HepG2 (cell line): ENCODE measurements around the gene GABRB1. TPM values are rescaled to one million over a fixed set of nuclear protein-coding genes. Genes with fewer than 3 reads are reported as not detected.

Experiments used
- ATAC-seq: fragments of 200-7000 bp; cut with Tn5 transposase; 3 replicates; pipeline ENCODE4 v1.9.1; 2020; ENCODE audit warnings: mild to moderate bottlenecking, moderate library complexity
- BruUV-seq: library from RNA; stranded (reverse); fragments of 400-500 nt; replicated peaks from 2 replicates; lab custom pipeline; 2021; lab: Mats Ljungman, UMichigan
- CTCF ChIA-PET: fragments of 300-600 bp; formaldehyde crosslinking; extraction: SDS; loops from one replicate; lab custom pipeline; 2021; ENCODE audit warnings: low total read pairs, inconsistent platforms, low intra/inter-chr PET ratio; lab: Yijun Ruan, JAX
- POLR2A ChIA-PET: fragments of 350-600 bp; sonication (Branson Sonifier 250); formaldehyde crosslinking; loops from one replicate; lab custom pipeline; 2020; ENCODE audit warnings: antibody characterized with exemption, inconsistent platforms; lab: Yijun Ruan, JAX
- DNase-seq: peaks from one replicate; pipeline ENCODE4 v3.0.0-alpha.2; 2015; ENCODE audit warnings: low spot score
- FAIRE-seq: peaks from 3 replicates; lab custom pipeline; 2011; peaks lifted over from hg19 to GRCh38; lab: Jason Lieb, UNC
- H2AFZ ChIP-seq: one replicate; pipeline ENCODE4 v1.6.1; 2011; ENCODE audit warnings: low read length, inconsistent platforms
- H3K27ac ChIP-seq: fragments of 300-600 bp; 3 replicates; pipeline ENCODE4 v1.8.0; 2011; ENCODE audit warnings: mixed run types, mild to moderate bottlenecking, mixed read lengths, low read length, inconsistent platforms; ENCODE audit not compliant: insufficient read depth; ENCODE audit errors: extremely low read length
- H3K27me3 ChIP-seq, 2 experiments: fragments of 200-600 bp in 1 of 2; 2 replicates in 1 of 2; 3 replicates in 1 of 2; pipeline versions ENCODE4 v1.6.0 to v1.8.0; 2011; ENCODE audit warnings: low read length in 2 of 2, mild to moderate bottlenecking in 2 of 2, moderate library complexity in 2 of 2, inconsistent platforms in 1 of 2; ENCODE audit not compliant: insufficient read depth in 2 of 2, control insufficient read depth in 1 of 2
- H3K36me3 ChIP-seq, 2 experiments: fragments of 200-600 bp in 1 of 2; replicated peaks in 1 of 2; 2 replicates in 1 of 2; 3 replicates in 1 of 2; pipeline versions ENCODE4 v1.5.1 to v1.8.0; 2011; ENCODE audit warnings: low read length in 2 of 2, inconsistent platforms in 1 of 2; ENCODE audit not compliant: insufficient read depth in 2 of 2, control insufficient read depth in 1 of 2
- H3K4me1 ChIP-seq: 2 replicates; pipeline ENCODE4 v1.5.1; 2012; ENCODE audit warnings: low read length, inconsistent platforms; ENCODE audit not compliant: insufficient read depth
- H3K4me2 ChIP-seq: 2 replicates; pipeline ENCODE4 v1.6.0; 2011; ENCODE audit warnings: low read depth, low read length, inconsistent platforms
- H3K4me3 ChIP-seq, 3 experiments: fragments of 200-600 bp in 1 of 3; sonication (generic), shearing (Covaris generic) in 1 of 3; replicated peaks in 1 of 3; 2 replicates each; pipeline ENCODE4 v1.5.1; 2011 to 2016; ENCODE audit warnings: low read length in 3 of 3, inconsistent platforms in 2 of 3, low read depth in 2 of 3, mild to moderate bottlenecking in 2 of 3, control low read depth in 1 of 3, mixed read lengths in 1 of 3; ENCODE audit not compliant: insufficient read depth in 1 of 3
- H3K79me2 ChIP-seq: one replicate; pipeline ENCODE4 v1.6.1; 2011; ENCODE audit warnings: low read length, inconsistent platforms; ENCODE audit not compliant: insufficient read depth
- H3K9ac ChIP-seq: 2 replicates; pipeline ENCODE4 v1.6.0; 2011; ENCODE audit warnings: mild to moderate bottlenecking, low read depth, low read length, inconsistent platforms; ENCODE audit not compliant: insufficient read depth
- H3K9me3 ChIP-seq: 2 replicates; pipeline ENCODE4 v1.5.1; 2012; ENCODE audit warnings: mild to moderate bottlenecking, low read length
- H4K20me1 ChIP-seq: 2 replicates; pipeline ENCODE4 v1.6.0; 2011; ENCODE audit warnings: inconsistent platforms, mild to moderate bottlenecking, low read length, moderate library complexity; ENCODE audit not compliant: insufficient read depth
- EHMT2 ChIP-seq: fragments of 200-600 bp; sonication (generic); IDR thresholded peaks from 2 replicates; pipeline ENCODE4 v1.7.0; 2017; ENCODE audit warnings: antibody characterized with exemption, low read depth, low read length, borderline replicate concordance
- FOXO1 ChIP-seq: sonication (generic); formaldehyde crosslinking; IDR thresholded peaks from 2 replicates; pipeline ENCODE4 v1.4.0; 2020; ENCODE audit warnings: missing genetic modification reagents
- FOXP1 ChIP-seq, 2 experiments: fragments of 450-650 bp in 1 of 2; IDR thresholded peaks; 2 replicates each; pipeline ENCODE4 v1.6.1; 2017 to 2018; ENCODE audit warnings: antibody characterized with exemption in 1 of 2
- HHEX ChIP-seq: IDR thresholded peaks from 2 replicates; pipeline ENCODE4 v1.6.1; 2016; ENCODE audit warnings: control low read depth
- MBNL3 ChIP-seq: fragments of 250-450 bp; sonication (Bioruptor Pico); conservative IDR thresholded peaks from 2 replicates; pipeline ENCODE4 v1.8.0; 2022; ENCODE audit warnings: mild to moderate bottlenecking, inconsistent platforms
- NR2F2 ChIP-seq: IDR thresholded peaks from 2 replicates; pipeline ENCODE4 v1.6.1; 2012; ENCODE audit warnings: low read depth, inconsistent platforms, borderline replicate concordance
- RAD21 ChIP-seq: fragments of 450-650 bp; formaldehyde crosslinking; IDR thresholded peaks from 2 replicates; pipeline ENCODE4 v1.5.0; 2020; ENCODE audit warnings: mild to moderate bottlenecking
- STAT5B ChIP-seq: sonication (generic); formaldehyde crosslinking; IDR thresholded peaks from 2 replicates; pipeline ENCODE4 v1.4.0; 2020; ENCODE audit warnings: missing genetic modification reagents
- TBX3 ChIP-seq: fragments of 450-650 bp; IDR thresholded peaks from 2 replicates; pipeline ENCODE4 v1.6.1; 2017; ENCODE audit warnings: antibody characterized with exemption, mild to moderate bottlenecking, inconsistent platforms, borderline replicate concordance
- ZFP1 ChIP-seq: IDR thresholded peaks from 2 replicates; pipeline ENCODE4 v1.6.1; 2016
- ZNF136 ChIP-seq: sonication (generic); formaldehyde crosslinking; IDR thresholded peaks from 2 replicates; pipeline ENCODE4 v1.8.1; 2022; ENCODE audit warnings: low read depth, mild to moderate bottlenecking, moderate library complexity, missing genetic modification reagents
- ZNF331 ChIP-seq: sonication (generic); formaldehyde crosslinking; IDR thresholded peaks from 2 replicates; pipeline ENCODE4 v1.4.0; 2020; ENCODE audit warnings: missing genetic modification reagents
- WGBS: methylation state at CpG from one replicate; pipeline ENCODE4 v1.1.6; 2017; ENCODE audit warnings: low lambda C conversion rate; 5-methylcytosine and 5-hydroxymethylcytosine counted together
- in situ Hi-C: cut with HindIII; loops from 2 replicates; pipeline ENCODE4 v1.10.0; 2017; ENCODE audit warnings: low pct_unique_long_range_greater_than_20kb; ENCODE audit not compliant: extremely low pct_ligation_motif_present
- intact Hi-C: fragments of 100-400 bp; cut with micrococcal nuclease; formaldehyde crosslinking; loops from one replicate; pipeline ENCODE4 v1.10.0; 2022; ENCODE audit not compliant: unreplicated experiment
- polyA plus RNA-seq, 8 experiments: library from polyadenylated mRNA; depleted of rRNA in 3 of 8; stranded (reverse) in 7 of 8; unstranded in 1 of 8; fragments of >200 nt; fragmentation: Illumina TruSeq in 4 of 8; extraction: Trizol in 4 of 8; gene quantifications; 2 replicates each; pipeline versions ENCODE4 v1.2.1 to v1.2.3, GENCODE V29; 2011 to 2016; ENCODE audit warnings: low read depth in 4 of 8, missing spikeins in 1 of 8, mixed read lengths in 1 of 8; ENCODE audit not compliant: insufficient read depth in 1 of 8
- total RNA-seq, 5 experiments: library from RNA; depleted of rRNA; stranded (reverse); fragments of >200 nt; fragmentation: Illumina TruSeq; extraction: Trizol; gene quantifications; 2 replicates each; pipeline ENCODE4 v1.2.3, GENCODE V29; 2016; ENCODE audit warnings: low read depth in 1 of 5
- TF ChIP-seq, protein P1 (sequence below): sonication (generic); formaldehyde crosslinking; IDR thresholded peaks from 2 replicates; pipeline ENCODE4 v1.4.0; 2020; ENCODE audit warnings: missing genetic modification reagents, borderline replicate concordance
- TF ChIP-seq, protein P2 (sequence below): sonication (generic); formaldehyde crosslinking; IDR thresholded peaks from 2 replicates; pipeline ENCODE4 v1.5.0; 2020; ENCODE audit warnings: mild to moderate bottlenecking, missing genetic modification reagents
- TF ChIP-seq, protein P3 (sequence below): sonication (generic); formaldehyde crosslinking; conservative IDR thresholded peaks from 2 replicates; pipeline ENCODE4 v1.5.0; 2020; ENCODE audit warnings: missing genetic modification reagents

GABRB1 gene
- total and polyA plus RNA-seq, 2 of the 13 experiments (the other 11 are each of a cell fraction or from before 2014, with no cell fraction given), result not detected

DNA sequence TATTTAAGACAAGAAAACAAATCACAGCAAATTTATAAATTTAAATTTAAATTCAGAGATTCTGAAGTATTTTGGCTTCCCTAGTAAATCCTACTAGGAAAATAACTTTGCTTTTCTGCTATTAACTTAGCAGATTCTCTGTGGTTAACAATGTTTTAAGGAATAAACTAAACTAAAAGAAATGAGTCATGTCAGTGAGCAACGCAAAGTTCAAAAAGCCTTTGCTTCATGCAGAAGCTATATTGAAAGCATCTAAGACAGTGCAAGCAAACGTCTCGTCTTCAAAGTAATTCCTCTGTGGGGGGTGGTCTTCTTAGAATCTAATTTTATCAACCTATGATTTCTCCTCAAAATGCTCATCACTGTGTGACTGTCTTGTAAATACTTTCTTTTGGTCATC, 30.1 kb downstream of the GABRB1 start (continued):
- TF ChIP-seq, protein P1, sequence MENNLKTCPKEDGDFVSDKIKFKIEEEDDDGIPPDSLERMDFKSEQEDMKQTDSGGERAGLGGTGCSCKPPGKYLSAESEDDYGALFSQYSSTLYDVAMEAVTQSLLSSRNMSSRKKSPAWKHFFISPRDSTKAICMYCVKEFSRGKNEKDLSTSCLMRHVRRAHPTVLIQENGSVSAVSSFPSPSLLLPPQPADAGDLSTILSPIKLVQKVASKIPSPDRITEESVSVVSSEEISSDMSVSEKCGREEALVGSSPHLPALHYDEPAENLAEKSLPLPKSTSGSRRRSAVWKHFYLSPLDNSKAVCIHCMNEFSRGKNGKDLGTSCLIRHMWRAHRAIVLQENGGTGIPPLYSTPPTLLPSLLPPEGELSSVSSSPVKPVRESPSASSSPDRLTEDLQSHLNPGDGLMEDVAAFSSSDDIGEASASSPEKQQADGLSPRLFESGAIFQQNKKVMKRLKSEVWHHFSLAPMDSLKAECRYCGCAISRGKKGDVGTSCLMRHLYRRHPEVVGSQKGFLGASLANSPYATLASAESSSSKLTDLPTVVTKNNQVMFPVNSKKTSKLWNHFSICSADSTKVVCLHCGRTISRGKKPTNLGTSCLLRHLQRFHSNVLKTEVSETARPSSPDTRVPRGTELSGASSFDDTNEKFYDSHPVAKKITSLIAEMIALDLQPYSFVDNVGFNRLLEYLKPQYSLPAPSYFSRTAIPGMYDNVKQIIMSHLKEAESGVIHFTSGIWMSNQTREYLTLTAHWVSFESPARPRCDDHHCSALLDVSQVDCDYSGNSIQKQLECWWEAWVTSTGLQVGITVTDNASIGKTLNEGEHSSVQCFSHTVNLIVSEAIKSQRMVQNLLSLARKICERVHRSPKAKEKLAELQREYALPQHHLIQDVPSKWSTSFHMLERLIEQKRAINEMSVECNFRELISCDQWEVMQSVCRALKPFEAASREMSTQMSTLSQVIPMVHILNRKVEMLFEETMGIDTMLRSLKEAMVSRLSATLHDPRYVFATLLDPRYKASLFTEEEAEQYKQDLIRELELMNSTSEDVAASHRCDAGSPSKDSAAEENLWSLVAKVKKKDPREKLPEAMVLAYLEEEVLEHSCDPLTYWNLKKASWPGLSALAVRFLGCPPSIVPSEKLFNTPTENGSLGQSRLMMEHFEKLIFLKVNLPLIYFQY (CRISPR knock-in tag), result no peak

DNA sequence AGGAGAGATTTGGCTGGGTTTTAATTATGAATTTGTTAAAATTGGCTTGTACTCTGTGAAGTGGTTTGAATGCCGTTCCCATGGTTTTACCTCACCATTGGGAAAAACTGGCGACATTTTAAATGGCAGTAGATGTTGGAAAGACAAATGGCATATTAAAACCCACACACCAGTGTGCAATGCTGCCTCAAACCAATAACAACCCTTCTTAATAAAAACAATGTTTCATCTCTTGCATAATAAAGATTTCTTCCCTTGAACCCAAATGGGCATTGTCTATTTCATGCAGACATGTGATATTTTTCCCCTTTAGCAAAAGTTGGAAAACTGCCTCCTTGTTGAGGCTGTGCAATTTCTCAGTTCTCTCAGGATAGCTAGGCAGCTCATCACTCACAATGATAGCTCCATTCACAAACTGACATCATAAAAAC, 33.7 kb downstream of the GABRB1 start:
- FAIRE-seq (no peak), ATAC-seq (no peak), DNase-seq (no peak)
- CTCF ChIA-PET, result no interaction called here
- H4K20me1 ChIP-seq, result no peaks in the 10 kb centered on the region
- intact Hi-C loops, result no loop called here
- no peak overlapping the region for H2AFZ ChIP-seq
- H3K27me3 ChIP-seq, result no peaks in the 10 kb centered on the region
- POLR2A ChIA-PET, result no interaction called here
- in situ Hi-C loops, result no loop called here
- TF ChIP-seq FOXO1 (no peak), STAT5B (CRISPR knock-in tag) (no peak), EHMT2 (no peak), ZNF136 (CRISPR knock-in tag) (no peak), ZFP1 (no peak), RAD21 (CRISPR knock-in tag) (no peak), MBNL3 (no peak), FOXP1 (IDR thresholded peaks at IDR 0.05) (no peak), FOXP1 (CRISPR knock-in tag; IDR thresholded peaks at IDR 0.05) (no peak), ZNF331 (CRISPR knock-in tag) (no peak), NR2F2 (no peak), HHEX (CRISPR knock-in tag) (no peak), TBX3 (no peak)
- TF ChIP-seq, protein P2, sequence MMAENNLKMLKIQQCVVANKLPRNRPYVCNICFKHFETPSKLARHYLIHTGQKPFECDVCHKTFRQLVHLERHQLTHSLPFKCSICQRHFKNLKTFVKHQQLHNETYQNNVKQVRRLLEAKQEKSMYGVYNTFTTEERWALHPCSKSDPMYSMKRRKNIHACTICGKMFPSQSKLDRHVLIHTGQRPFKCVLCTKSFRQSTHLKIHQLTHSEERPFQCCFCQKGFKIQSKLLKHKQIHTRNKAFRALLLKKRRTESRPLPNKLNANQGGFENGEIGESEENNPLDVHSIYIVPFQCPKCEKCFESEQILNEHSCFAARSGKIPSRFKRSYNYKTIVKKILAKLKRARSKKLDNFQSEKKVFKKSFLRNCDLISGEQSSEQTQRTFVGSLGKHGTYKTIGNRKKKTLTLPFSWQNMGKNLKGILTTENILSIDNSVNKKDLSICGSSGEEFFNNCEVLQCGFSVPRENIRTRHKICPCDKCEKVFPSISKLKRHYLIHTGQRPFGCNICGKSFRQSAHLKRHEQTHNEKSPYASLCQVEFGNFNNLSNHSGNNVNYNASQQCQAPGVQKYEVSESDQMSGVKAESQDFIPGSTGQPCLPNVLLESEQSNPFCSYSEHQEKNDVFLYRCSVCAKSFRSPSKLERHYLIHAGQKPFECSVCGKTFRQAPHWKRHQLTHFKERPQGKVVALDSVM (CRISPR knock-in tag), result no peak
- TF ChIP-seq, protein P3, sequence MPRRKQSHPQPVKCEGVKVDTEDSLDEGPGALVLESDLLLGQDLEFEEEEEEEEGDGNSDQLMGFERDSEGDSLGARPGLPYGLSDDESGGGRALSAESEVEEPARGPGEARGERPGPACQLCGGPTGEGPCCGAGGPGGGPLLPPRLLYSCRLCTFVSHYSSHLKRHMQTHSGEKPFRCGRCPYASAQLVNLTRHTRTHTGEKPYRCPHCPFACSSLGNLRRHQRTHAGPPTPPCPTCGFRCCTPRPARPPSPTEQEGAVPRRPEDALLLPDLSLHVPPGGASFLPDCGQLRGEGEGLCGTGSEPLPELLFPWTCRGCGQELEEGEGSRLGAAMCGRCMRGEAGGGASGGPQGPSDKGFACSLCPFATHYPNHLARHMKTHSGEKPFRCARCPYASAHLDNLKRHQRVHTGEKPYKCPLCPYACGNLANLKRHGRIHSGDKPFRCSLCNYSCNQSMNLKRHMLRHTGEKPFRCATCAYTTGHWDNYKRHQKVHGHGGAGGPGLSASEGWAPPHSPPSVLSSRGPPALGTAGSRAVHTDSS, result no peak
- no peak overlapping the region for H3K4me3 ChIP-seq
- WGBS, result 50% methylated on average over 2 of the region's 2 CpGs
- H3K4me2 ChIP-seq, result no peak overlapping the region
- no peaks in the 10 kb centered on the region for H3K9me3 ChIP-seq
- no peak overlapping the region for H3K27ac ChIP-seq
- H3K4me1 ChIP-seq, result no peaks in the 10 kb centered on the region
- H3K9ac ChIP-seq, result no peak overlapping the region
- BruUV-seq, result no TSS peak
- no peaks in the 10 kb centered on the region for H3K79me2 ChIP-seq
- H3K36me3 ChIP-seq, result no peaks in the 10 kb centered on the region
